NCI-H2107 treated with DMSO at 0.1 percent for 48 hours (cell line): ENCODE data around the gene COMMD9.

Source experiments
- DNase-seq: peaks from one replicate; lab custom pipeline; 2025; ENCODE audit not compliant: unreplicated experiment; lab: John Stamatoyannopoulos, UW

COMMD9 gene

DNA sequence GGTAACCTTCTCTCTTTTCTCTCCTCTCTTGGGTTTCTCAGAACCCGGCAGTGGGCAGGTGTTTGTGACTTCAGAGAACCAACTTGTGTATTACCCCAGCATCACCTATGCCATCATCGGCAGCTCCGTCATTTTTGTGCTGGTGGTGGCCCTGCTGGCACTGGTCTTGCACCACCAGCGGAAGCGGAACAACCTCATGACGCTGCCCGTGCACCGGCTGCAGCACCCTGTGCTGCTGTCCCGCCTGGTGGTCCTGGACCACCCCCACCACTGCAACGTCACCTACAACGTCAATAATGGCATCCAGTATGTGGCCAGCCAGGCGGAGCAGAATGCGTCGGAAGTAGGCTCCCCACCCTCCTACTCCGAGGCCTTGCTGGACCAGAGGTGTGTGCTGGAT, 62.2 kb downstream of the COMMD9 start:
- DNase-seq = no peak

DNA sequence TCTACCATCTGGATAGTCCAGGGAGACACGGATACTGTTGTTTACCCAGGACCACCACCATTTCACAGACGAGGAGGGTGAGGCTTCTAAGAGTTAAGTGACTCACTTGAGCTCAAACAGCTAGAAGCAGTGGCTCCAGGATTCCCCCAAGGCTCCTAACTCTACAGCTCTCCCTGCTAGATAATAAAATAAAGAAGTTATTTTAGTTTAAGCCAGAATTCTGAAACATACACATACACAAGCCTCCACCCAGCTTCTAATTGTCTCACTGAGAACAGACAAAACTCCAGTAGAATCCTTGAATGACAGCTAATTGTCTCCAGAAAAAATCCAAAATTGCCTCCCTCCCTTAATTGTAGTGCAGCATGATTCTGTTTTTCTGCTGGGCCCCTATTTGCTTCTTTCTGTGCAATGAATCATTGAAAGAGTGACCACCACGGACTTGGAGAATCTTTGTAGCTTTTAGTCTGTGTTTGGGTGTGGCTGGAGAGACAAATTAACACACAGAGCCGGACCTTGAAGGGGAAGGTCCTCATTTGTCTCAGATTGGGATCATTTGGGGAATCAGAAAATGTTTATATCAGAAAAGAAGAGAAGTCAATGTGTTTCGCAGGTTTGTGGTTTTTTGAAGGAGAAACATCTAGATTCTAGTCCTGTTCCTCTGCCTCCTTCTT, 64.9 kb downstream of the COMMD9 start:
- no peak for DNase-seq

DNA sequence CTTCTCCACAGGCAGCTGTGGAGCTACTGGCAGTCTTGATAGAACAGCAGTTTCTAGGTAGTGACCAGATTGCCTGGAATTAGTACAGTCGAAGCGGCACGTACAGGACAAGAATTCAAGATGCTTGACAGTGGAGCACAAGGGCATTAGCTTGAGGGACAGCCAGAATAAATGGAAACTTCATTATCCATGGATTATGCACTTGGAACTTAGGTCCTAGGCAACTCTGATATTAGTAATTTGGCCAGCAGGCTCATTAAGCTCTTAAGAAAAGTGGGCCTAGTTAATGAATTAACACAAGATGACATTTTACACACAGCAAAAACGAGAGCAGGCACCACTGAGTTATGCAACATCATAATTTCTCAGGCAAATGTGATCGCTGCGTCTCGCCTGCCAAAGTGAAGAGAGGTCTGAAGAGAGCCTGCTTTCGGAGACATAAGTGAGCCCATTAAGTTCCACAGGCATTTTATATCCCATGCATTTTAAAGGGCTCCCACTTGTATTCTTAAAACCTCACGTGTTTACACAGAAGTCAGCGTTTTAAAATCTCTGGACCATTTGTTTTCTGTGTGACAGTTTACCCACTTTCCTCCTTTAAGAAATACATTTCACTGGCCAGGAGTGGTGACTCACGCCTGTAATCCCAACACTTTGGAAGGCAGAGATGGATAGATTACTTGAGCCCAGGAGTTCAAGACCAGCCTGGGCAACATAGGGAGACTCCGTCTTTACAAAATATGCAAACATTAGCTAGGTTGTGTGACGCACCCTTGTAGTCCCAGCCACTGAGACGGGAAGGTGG, 66.2 kb downstream of the COMMD9 start:
- DNase-seq = peak; percentile 12
